Measurements from ENCODE around the gene RNF141. TPM values are rescaled to one million over a fixed set of nuclear protein-coding genes. Genes with fewer than 3 reads are reported as not detected.

The RNF141 gene
- total and polyA plus RNA-seq, 12 donors, result 6.7 to 43.0 (median 34.2) TPM

- intact Hi-C loops (cut with DNase I), result loop anchor here in 1 of 10 donors (5.0 kb wide), 1 partner anchor 72 kb away; no protein-coding TSS in a partner anchor
- ATAC-seq, result peak in 2 of 8 donors; percentile 28 to 31
- DNase-seq, result no peak
- Histone ChIP-seq H3K27me3 (no peaks in the 10 kb centered on the region), H3K27ac (peak overlapping the region in 7 of 10 donors; percentile 3 to 88 (median 28)), H3K9me3 (no peaks in the 10 kb centered on the region), H3K36me3 (peaks cover 0 to 22% (median 0%) of the 10 kb centered on the region in 9 donors), H3K4me3 (no peak overlapping the region), H3K4me1 (peaks cover 8 to 57% (median 36%) of the 10 kb centered on the region in 9 donors)
- 73 to 82% methylated on average over 4 of the region's 4 CpGs for WGBS, 2 donors
- TF ChIP-seq CTCF (IDR thresholded peaks at IDR 0.05), result no peak
Observed at GRCh38 chr11:10580623-10581022, 39.6 kb upstream of the RNF141 start.

- TF ChIP-seq CTCF (IDR thresholded peaks at IDR 0.05), result no peak
- WGBS, 2 donors, result 96% methylated on average over 3 of the region's 3 CpGs
- Histone ChIP-seq H3K27ac (peak overlapping the region in 1 of 10 donors; percentile 88), H3K4me1 (peaks cover 8 to 55% (median 30%) of the 10 kb centered on the region in 9 donors), H3K36me3 (peaks cover 0 to 22% (median 0%) of the 10 kb centered on the region in 9 donors), H3K27me3 (no peaks in the 10 kb centered on the region), H3K4me3 (no peak overlapping the region), H3K9me3 (no peaks in the 10 kb centered on the region)
- no peak for ATAC-seq
- intact Hi-C loops (cut with DNase I), result loop anchor here in 1 of 10 donors (5.0 kb wide), 1 partner anchor 73 kb away; no protein-coding TSS in a partner anchor
- DNase-seq, result no peak
Observed at GRCh38 chr11:10579700-10580099, 38.7 kb upstream of the RNF141 start.

- no peaks in the 10 kb centered on the region for H3K9me3 ChIP-seq
- no peak overlapping the region for H3K27ac ChIP-seq
- 73 to 92% methylated on average over 4 of the region's 4 CpGs for WGBS, 2 donors
- H3K27me3 ChIP-seq, result no peaks in the 10 kb centered on the region
- intact Hi-C loops (cut with DNase I), result no loop called here
- no peak overlapping the region for H3K4me3 ChIP-seq
- H3K36me3 ChIP-seq, result peaks cover 0 to 14% (median 0%) of the 10 kb centered on the region in 9 donors
- ATAC-seq, result peak in 2 of 8 donors; percentile 37 to 71
- TF ChIP-seq CTCF (IDR thresholded peaks at IDR 0.05), result no peak
- H3K4me1 ChIP-seq, result peaks cover 5 to 37% (median 20%) of the 10 kb centered on the region in 9 donors
- DNase-seq, result no peak
Observed at GRCh38 chr11:10576035-10576398, 35.0 kb upstream of the RNF141 start.

- H3K27ac ChIP-seq, result no peak overlapping the region
- peaks cover 0 to 9% (median 0%) of the 10 kb centered on the region in 9 donors for H3K36me3 ChIP-seq
- no peaks in the 10 kb centered on the region for H3K9me3 ChIP-seq
- intact Hi-C loops (cut with DNase I), result no loop called here
- no peaks in the 10 kb centered on the region for H3K27me3 ChIP-seq
- no peak overlapping the region for H3K4me3 ChIP-seq
- peaks cover 5 to 31% (median 18%) of the 10 kb centered on the region in 9 donors for H3K4me1 ChIP-seq
- no peak for TF ChIP-seq CTCF (IDR thresholded peaks at IDR 0.05)
- DNase-seq (no peak), ATAC-seq (no peak)
- WGBS, 2 donors, result 86 to 90% methylated on average over 3 of the region's 3 CpGs
Observed at GRCh38 chr11:10575346-10576034, 34.5 kb upstream of the RNF141 start.
